GM23338 (cell line): Measurements from ENCODE around the gene TUBGCP4.

ENCODE experiments used
- CREB1 ChIP-seq: fragments of 250-450 bp; sonication (Bioruptor Pico); IDR thresholded peaks from 2 replicates; pipeline ENCODE4 v1.5.0; 2020; ENCODE audit warnings: low read depth, mild to moderate bottlenecking, moderate library complexity
- CTCF ChIP-seq, 2 experiments: fragments of 200-600 bp in 1 of 2; sonication (generic) in 1 of 2; conservative IDR thresholded peaks; 2 replicates each; pipeline versions ENCODE4 v1.5.1 to v1.6.1; 2016 to 2017; ENCODE audit warnings: antibody characterized with exemption in 2 of 2, low read depth in 2 of 2, mild to moderate bottlenecking in 2 of 2, moderate library complexity in 1 of 2
- EZH2 ChIP-seq: fragments of 200-600 bp; sonication (generic); IDR thresholded peaks from one replicate; pipeline ENCODE4 v1.8.0; 2017; ENCODE audit warnings: antibody characterized with exemption, mild to moderate bottlenecking, low read depth; ENCODE audit not compliant: unreplicated experiment
- EZH2phosphoT487 ChIP-seq: fragments of 200-600 bp; sonication (generic); IDR thresholded peaks from one replicate; pipeline ENCODE4 v1.8.1; 2018; ENCODE audit warnings: antibody characterized with exemption; ENCODE audit not compliant: unreplicated experiment
- JUNB ChIP-seq: IDR thresholded peaks from one replicate; pipeline ENCODE4 v1.6.1; 2016; ENCODE audit warnings: antibody characterized with exemption; ENCODE audit not compliant: unreplicated experiment
- NANOG ChIP-seq: IDR thresholded peaks from 2 replicates; pipeline ENCODE4 v1.6.1; 2016; ENCODE audit warnings: antibody characterized with exemption, borderline replicate concordance
- POLR2AphosphoS5 ChIP-seq: IDR thresholded peaks from 2 replicates; pipeline ENCODE4 v1.6.1; 2016; ENCODE audit warnings: antibody characterized with exemption, low read depth
- REST ChIP-seq: IDR thresholded peaks from one replicate; pipeline ENCODE4 v1.6.1; 2018; ENCODE audit warnings: antibody characterized with exemption; ENCODE audit not compliant: unreplicated experiment
- STAT1 ChIP-seq: IDR thresholded peaks from one replicate; pipeline ENCODE4 v1.6.1; 2016; ENCODE audit warnings: antibody characterized with exemption; ENCODE audit not compliant: unreplicated experiment
- ZNF114 ChIP-seq: fragments of 250-450 bp; sonication (Bioruptor Pico); IDR thresholded peaks from 2 replicates; pipeline ENCODE4 v1.5.0; 2020; ENCODE audit warnings: mild to moderate bottlenecking, moderate library complexity

GRCh38 chr15:43406808-43407207 lies 35.9 kb downstream of the TUBGCP4 start:
- TF ChIP-seq EZH2phosphoT487 (no peak), CTCF (conservative IDR thresholded peaks at IDR 0.05; ENCODE audit: low read depth in 2 of 2) (no peak), REST (no peak), EZH2 (no peak), POLR2AphosphoS5 (no peak), STAT1 (no peak), CREB1 (CRISPR knock-in tag) (no peak), NANOG (no peak), JUNB (no peak), ZNF114 (CRISPR knock-in tag) (no peak)
